ENCODE results near the gene RILPL2.
A peak's percentile ranks its signal among the peaks of the same experiment; 100 is the strongest.
"Not testable (repeated sequence)": the region's sequence is repeated elsewhere in the genome, so short reads cannot be mapped to it uniquely, and the experiment has no call there.

RILPL2 gene

DNA sequence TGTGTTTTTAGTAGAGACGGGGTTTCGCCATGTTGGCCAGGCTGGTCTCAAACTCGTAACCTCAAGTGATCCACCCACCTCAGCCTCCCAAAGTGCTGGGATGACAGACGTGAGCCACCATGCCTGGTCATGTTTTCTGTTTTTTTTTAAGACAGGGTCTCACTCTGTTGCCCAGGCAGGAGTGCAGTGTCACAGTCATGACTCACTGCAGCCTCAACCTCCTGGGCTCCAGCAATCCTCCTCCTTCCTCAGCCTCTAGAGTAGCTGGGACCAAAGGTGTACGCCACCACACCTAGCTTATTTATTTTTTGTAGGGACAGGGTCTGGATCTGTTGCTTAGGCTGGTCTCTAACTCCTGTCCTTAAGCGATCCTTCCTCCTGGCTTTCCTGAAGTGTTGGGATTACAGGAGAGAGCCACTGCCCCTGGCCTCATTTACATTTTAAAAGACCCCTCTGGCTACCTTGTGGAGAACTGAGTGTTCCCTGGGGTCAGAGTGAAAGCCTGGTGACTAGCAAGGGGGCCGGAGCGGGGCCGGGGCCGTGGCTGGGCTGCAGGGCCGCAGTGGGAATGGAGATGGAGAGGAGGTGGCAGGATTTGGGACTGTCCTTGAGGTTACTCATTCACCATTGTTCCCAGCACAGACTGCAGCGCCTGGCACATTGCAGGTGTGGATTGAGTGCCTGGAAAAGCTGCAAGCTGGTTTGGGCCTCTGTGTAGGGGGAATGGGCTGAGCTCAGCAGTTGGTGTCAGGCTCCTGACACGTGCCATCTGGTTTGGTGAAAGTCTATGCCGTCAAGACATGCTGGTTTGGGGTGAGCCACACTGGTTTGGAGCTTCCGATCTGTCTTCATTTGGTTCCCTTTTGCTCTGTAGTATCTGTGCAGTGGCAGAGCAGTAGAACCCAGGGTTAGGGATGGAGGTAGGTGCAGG, 34.5 kb downstream of the RILPL2 start:
- DNase-seq (ENCODE audit: low spot score) = no peak

DNA sequence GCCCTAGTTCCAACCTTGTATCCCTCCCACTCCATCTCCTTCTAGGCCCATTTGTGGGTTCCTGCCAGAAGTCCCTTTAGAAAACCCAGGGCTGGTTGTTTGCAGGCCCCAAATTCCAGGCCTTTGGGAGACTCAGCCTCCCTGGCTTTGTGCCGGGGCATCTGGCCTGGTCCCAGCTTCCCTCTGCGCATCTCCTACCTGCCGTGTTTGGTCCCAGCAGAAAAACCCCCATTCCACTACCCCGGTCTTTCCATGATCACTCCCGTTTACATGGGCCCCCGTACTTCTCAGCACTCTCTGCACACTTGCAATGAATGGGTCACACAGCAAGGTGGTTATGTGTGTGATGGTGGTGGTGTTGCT, 37.2 kb downstream of the RILPL2 start:
- DNase-seq (ENCODE audit: low spot score) = no peak

- no peak for DNase-seq (ENCODE audit: low spot score)
Measured at GRCh38 chr12:123398550-123399254, 37.8 kb downstream of the RILPL2 start.

DNA sequence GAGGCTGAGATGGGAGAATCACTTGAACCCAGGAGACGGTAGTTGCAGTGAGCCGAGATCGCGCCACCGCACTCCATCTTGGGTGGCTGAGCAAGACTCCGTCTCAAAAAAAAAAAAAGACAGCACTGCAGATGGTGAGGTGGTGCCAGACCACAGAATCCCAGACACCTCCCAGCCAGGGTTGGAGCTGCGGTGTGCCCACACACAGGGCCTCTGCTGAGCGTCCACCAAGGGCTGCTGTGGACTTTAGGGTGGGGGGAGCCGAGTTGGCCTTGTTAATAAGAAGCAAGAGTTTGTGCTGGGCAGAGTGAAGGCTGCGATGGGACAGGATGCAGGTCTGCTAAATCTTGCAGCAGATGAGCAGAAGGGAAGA, 38.3 kb downstream of the RILPL2 start:
- DNase-seq (ENCODE audit: low spot score) = no peak

- DNase-seq (ENCODE audit: low spot score) = no peak
Measured at GRCh38 chr12:123397400-123397799, 39.1 kb downstream of the RILPL2 start.

- DNase-seq (ENCODE audit: low spot score) = no peak
Measured at GRCh38 chr12:123396954-123397353, 39.5 kb downstream of the RILPL2 start.

DNA sequence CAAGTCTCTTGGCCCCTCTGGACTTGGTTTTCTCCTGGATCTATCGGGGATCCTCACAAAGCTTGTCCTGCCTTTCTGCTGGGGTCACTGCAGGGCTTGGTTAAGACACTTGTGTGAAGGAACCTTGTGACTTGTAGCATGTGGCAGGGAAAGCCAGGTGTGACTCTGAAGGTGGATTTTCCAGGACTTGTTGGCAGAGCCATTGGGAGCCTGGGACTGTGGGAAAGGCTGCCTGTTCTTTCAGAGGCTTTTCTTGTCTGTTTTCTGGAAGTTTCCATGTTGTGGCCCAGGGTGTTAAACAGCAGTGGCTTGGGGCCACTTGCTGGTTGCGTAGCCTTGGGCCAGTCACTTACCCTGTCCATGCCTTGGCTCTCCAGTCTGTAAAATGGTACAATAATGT, 39.9 kb downstream of the RILPL2 start:
- DNase-seq (ENCODE audit: low spot score) = no peak

DNA sequence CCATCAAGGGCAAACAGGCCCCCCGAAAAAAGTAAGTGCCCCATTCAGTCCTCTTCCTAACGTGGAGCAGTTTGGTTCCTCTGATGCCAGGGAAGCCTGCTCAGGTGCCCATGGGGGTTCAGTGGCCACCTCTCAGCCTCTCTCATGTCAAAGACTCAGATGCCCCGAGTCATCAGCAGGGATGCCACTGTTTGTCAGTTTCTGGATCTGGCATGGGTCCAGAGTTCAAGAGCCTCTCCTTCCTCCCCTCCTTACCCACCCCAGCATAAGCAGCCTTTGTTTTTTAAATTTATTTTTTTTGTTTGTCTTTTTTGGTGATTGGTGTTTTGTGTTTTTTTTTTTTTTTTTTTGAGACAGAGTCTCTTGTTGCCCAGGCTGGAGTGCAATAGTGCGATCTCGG, 41.2 kb downstream of the RILPL2 start:
- no peak for DNase-seq (ENCODE audit: low spot score)

DNA sequence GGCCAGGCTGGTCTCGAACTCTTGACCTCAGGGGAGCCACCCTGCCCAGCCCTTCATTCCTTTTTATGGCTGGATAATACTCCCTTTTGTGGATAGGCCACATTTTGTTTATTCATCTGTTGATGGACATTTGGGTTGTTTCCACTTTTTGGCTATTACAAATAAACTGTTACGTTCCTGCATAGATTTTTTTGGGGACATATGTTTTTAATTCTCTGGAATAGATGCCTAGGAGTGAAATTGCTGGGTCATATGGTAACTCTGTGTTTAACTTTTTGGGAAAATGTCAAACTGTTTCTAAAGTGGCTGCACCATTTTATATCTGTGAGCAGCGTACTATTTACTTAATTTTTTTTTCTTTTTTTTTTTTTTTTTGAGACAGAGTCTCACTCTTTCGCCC, 42.7 kb downstream of the RILPL2 start:
- no peak for DNase-seq (ENCODE audit: low spot score)

DNA sequence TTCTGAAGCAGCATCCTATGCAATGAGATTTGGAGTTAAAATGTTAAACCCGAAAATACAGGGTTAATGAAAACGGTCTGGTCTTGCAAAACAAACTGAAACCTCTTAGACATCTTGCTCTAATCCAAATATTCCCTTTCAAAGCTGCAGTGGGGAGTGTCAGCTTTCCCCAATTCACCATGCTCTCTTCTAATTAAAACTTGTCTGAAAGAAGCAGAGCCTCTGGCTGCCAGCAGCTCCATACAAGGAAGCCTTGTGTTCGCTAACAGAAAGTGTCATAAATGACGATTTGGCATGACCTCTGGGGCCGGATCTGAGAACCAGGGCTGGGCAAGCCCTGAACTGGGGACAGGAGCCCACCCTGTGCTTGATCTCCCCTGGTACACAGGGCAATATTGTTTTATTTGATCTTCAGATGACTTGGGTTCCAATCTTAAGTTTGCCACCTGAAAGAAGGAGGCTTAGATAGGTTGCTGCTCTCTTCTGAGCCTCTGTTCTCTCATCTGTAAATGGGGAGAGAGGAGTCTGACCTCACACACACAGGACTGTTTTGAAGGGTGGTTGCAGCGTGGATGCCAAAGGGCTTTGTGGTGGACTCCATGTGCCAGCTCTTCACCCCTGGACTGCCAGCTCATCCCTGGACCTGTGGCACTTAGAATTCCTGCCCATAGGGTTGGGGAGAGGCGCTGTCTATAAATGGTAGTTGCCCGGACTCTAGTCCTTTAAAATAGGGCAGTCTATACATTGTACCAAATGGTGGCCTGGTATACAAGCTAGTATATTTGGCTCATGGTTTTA, 44.7 kb downstream of the RILPL2 start:
- DNase-seq (ENCODE audit: low spot score) = no peak

- no peak for DNase-seq (ENCODE audit: low spot score)
Measured at GRCh38 chr12:123390498-123391426, 45.7 kb downstream of the RILPL2 start.

DNA sequence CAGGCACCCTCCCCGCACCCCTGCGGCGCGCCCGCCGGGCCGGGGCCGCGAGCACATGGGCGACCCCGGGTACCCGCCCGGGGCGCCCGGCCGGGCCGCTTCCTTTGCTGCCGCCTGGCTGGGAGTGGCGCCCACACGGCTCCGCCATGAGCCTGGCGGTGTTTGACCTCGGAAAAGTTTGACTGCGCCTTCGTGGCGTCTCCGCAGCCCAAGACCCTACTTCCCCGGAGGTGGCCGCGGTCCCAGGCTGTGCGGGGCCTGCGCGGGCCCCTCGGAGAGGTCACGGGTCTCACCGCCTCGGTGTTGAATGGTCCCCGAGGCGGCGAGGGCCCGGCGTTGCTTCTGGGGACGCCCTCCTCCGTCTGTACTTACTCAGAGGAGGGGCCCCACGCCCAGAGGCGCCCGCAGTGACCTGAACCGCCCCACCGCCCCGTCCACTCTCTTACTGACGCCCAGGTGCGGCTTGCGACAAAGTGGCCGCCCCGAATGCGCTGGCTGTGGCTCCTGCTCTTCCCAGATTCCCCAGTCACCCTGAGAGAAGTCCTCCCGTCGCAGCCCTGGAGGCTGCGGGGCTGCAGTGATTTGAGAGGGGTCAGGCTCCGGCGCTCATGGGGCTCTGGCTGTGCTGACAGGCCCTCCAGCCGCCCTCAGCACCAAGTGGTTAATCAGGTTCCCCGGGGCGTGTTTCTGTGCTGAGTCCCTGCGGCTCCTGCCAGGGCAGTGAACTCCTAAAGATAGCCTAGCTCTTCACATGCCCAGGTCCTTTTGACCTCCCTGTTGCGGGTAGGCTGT, 46.7 kb downstream of the RILPL2 start:
- peak; percentile 20 for DNase-seq (ENCODE audit: low spot score)

DNA sequence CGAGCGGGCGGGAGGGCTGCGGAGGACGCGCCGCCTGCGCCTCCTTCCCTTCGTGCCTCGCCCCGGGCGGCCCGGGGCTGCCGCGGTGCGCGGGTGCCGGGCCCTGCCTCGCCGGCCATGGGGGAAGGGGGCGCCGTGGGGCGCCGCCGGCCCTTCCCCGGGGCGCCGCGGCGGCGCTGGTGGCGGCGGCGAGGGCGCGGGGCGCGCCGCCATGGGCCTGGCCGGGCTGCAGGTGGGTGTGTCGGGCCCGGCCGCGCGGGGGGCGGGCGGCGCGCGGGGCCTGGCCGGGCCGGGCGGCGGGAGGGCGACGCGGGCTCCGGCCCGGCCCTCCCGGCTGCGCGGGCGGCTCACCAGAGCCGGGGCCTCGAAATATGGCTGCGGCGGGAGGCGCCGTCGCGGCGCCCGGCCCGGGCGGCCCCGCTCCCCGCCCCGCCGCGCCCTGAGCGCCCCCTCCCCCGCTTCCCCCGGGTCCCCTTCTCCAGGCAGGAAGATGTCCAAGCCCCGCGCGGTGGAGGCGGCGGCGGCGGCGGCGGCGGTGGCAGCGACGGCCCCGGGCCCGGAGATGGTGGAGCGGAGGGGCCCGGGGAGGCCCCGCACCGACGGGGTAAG, 47.4 kb downstream of the RILPL2 start:
- no peak for DNase-seq (ENCODE audit: low spot score)

GRCh38 chr12:123388177-123388950, 48.1 kb downstream of the RILPL2 start:
- peak; percentile 79 for DNase-seq (ENCODE audit: low spot score)

- DNase-seq (ENCODE audit: low spot score) = no peak
Measured at GRCh38 chr12:123387508-123388176, 48.8 kb downstream of the RILPL2 start.

- not testable (repeated sequence) for DNase-seq (ENCODE audit: low spot score)
Measured at GRCh38 chr12:123385536-123385935, 50.9 kb downstream of the RILPL2 start.

DNA sequence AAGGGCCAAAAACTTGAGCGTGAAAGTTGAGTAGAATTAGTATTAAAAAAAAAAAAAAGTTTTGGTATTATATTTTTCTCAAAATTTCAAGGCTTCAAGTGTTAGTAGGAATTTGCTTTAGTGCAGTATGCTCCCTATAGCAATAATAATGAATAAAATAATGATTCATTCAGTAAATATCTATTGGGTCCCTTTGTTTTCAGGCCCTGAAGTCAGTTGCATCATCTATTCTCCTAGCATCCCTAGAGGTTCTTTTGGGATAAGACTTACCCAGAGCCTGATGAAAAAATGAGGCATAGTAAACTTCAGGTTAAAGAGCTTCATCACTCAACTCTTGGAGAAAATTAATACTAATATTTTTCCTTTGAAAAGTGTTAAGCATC, 51.5 kb downstream of the RILPL2 start:
- DNase-seq (ENCODE audit: low spot score) = no peak

DNA sequence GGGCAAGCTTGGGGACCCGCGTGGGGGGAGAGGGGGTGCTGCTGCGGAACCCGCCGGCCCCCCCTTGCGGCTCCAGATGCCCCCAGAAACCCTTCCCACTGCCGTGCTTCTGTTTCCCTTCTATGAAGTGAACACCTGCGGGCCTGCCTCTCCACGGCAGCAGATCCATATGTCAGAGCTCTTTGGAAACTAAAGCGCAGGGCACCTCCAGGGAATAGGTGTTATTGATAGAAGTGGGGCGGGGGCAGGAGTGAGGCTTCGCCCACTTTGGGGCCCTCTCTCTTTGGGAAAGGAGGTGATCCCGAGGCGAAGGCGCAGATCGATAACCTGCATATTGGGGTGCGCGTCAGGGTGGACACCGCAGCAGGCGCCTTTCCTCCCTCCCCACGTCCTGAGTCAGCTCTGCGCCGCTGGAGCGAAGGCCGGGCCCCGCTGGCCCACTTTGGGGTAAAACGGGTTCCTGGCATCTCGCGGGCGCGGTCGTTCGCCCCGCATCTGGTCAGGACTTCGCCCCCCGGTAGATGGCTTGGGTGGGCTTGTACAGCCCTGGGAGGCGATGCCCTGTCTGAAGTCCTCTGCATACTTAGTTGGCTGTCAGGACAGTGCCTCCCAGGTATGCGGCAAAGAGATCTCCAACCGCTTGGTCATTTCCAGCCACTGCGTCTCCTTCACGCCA, 52.0 kb downstream of the RILPL2 start:
- DNase-seq (ENCODE audit: low spot score) = no peak

Data from LoVo (cell line).